ENCODE measurements around the gene ITCH. TPM values are rescaled to one million over a fixed set of nuclear protein-coding genes. Genes with fewer than 3 reads are reported as not detected.

The ITCH gene
- total RNA-seq, 1 experiment from 2014 or later = 78.8 TPM

- intact Hi-C loops (cut with micrococcal nuclease) = no loop called here
- ChIA-PET RAD21 (ENCODE audit: low non-redundant PET in 1 of 2, low total read pairs in 2 of 2, uncharacterized antibody in 2 of 2, unreplicated experiment in 2 of 2) (no interaction called here), CTCF (interaction anchor here (0.8 kb wide), 1 partner anchor 10 kb away, joined by 3 read pairs; no protein-coding TSS in a partner anchor), POLR2A (no interaction called here)
- no peaks in the 10 kb centered on the region for H4K20me1 ChIP-seq (ENCODE audit: insufficient read depth)
- no peaks in the 10 kb centered on the region for H3K9me3 ChIP-seq (ENCODE audit: control insufficient read depth in 1 of 2, insufficient read depth in 1 of 2, low read depth in 1 of 2, low read length in 2 of 2)
- BruUV-seq (replicated peaks) = no TSS peak
- no peak overlapping the region for H3K4me3 ChIP-seq (replicated peaks in 1 of 2; ENCODE audit: low read depth in 1 of 2, low read length in 2 of 2)
- H3K36me3 ChIP-seq (ENCODE audit: control insufficient read depth in 1 of 2, insufficient read depth in 2 of 2, low read length in 2 of 2) = no peaks in the 10 kb centered on the region
- no peaks in the 10 kb centered on the region for H3K9me2 ChIP-seq (ENCODE audit: insufficient read depth)
- no peaks in the 10 kb centered on the region for H3K79me2 ChIP-seq (ENCODE audit: insufficient read depth, low read length)
- DNase-seq (ENCODE audit: low read depth, low spot score) (no peak), ATAC-seq (no peak)
- H2AFZ ChIP-seq (ENCODE audit: low read depth, low read length, poor library complexity, severe bottlenecking) = peak overlapping the region; percentile 53
- no peak overlapping the region for H3K4me2 ChIP-seq (ENCODE audit: low read length)
- no peaks in the 10 kb centered on the region for H3K27me3 ChIP-seq (ENCODE audit: insufficient read depth, low read length)
- H3K4me1 ChIP-seq (ENCODE audit: control insufficient read depth in 1 of 2, insufficient read depth in 2 of 2, low read length in 2 of 2) = peaks cover 0 to 18% of the 10 kb centered on the region in 2 experiments; a peak in 1 of 4 replicates
- no peak overlapping the region for H3K27ac ChIP-seq (ENCODE audit: low read depth, low read length)
- no peak overlapping the region for H3K9ac ChIP-seq (ENCODE audit: low read length)
- TF ChIP-seq SIN3A (IDR thresholded peaks at IDR 0.05; ENCODE audit: low read depth) = no peak
Observed at GRCh38 chr20:34322267-34323105, 40.6 kb upstream of the ITCH start.

- ChIA-PET RAD21 (ENCODE audit: low non-redundant PET in 1 of 2, low total read pairs in 2 of 2, uncharacterized antibody in 2 of 2, unreplicated experiment in 2 of 2) (no interaction called here), CTCF (no interaction called here), POLR2A (no interaction called here)
- Histone ChIP-seq H4K20me1 (ENCODE audit: insufficient read depth) (no peaks in the 10 kb centered on the region), H3K36me3 (ENCODE audit: control insufficient read depth in 1 of 2, insufficient read depth in 2 of 2, low read length in 2 of 2) (no peaks in the 10 kb centered on the region), H3K4me3 (replicated peaks in 1 of 2; ENCODE audit: low read depth in 1 of 2, low read length in 2 of 2) (no peak overlapping the region), H3K9me3 (ENCODE audit: control insufficient read depth in 1 of 2, insufficient read depth in 1 of 2, low read depth in 1 of 2, low read length in 2 of 2) (no peaks in the 10 kb centered on the region), H3K4me2 (ENCODE audit: low read length) (no peak overlapping the region), H3K4me1 (ENCODE audit: control insufficient read depth in 1 of 2, insufficient read depth in 2 of 2, low read length in 2 of 2) (0 out of 4 replicates have a peak, but pooled peaks cover 0 to 10% of the 10 kb centered on the region in 2 experiments), H3K9ac (ENCODE audit: low read length) (no peak overlapping the region), H3K27ac (ENCODE audit: low read depth, low read length) (no peak overlapping the region), H2AFZ (ENCODE audit: low read depth, low read length, poor library complexity, severe bottlenecking) (no peak overlapping the region), H3K79me2 (ENCODE audit: insufficient read depth, low read length) (no peaks in the 10 kb centered on the region), H3K9me2 (ENCODE audit: insufficient read depth) (no peaks in the 10 kb centered on the region), H3K27me3 (ENCODE audit: insufficient read depth, low read length) (no peaks in the 10 kb centered on the region)
- intact Hi-C loops (cut with micrococcal nuclease) = no loop called here
- DNase-seq (ENCODE audit: low read depth, low spot score) = no peak
- no TSS peak for BruUV-seq (replicated peaks)
- no peak for ATAC-seq
- TF ChIP-seq MAX (IDR thresholded peaks at IDR 0.05) = no peak
- no peak for TF ChIP-seq EZH2phosphoT487 (IDR thresholded peaks at IDR 0.05; ENCODE audit: borderline replicate concordance)
- no peak for TF ChIP-seq RAD21 (IDR thresholded peaks at IDR 0.05; ENCODE audit: low read depth)
- no peak for TF ChIP-seq CBX3 (IDR thresholded peaks at IDR 0.05; ENCODE audit: low read depth)
- TF ChIP-seq ZBTB33 (IDR thresholded peaks at IDR 0.05; ENCODE audit: extremely low read depth, insufficient replicate concordance, low read length) = no peak
- no peak for TF ChIP-seq FOSL1 (IDR thresholded peaks at IDR 0.05; ENCODE audit: low read depth)
- no peak for TF ChIP-seq SRF (IDR thresholded peaks at IDR 0.05; ENCODE audit: low read depth)
- TF ChIP-seq YY1 (IDR thresholded peaks at IDR 0.05; ENCODE audit: extremely low read depth, insufficient replicate concordance, low read depth, low read length) = no peak
- TF ChIP-seq CTCF (IDR thresholded peaks at IDR 0.05 in 2 of 3, conservative IDR thresholded peaks at IDR 0.05 in 1 of 3; ENCODE audit: borderline replicate concordance in 1 of 3, insufficient read depth in 1 of 3, low read depth in 2 of 3, low read length in 2 of 3) = no peak
- TF ChIP-seq POLR2AphosphoS5 (IDR thresholded peaks at IDR 0.05; ENCODE audit: low read depth, low read length) = no peak
- no peak for TF ChIP-seq TCF7L2 (IDR thresholded peaks at IDR 0.05; ENCODE audit: borderline replicate concordance, extremely low read depth, insufficient read depth, insufficient read length)
- TF ChIP-seq ZNF274 (IDR thresholded peaks at IDR 0.05; ENCODE audit: low read depth, low read length) = no peak
- no peak for TF ChIP-seq CEBPB (IDR thresholded peaks at IDR 0.05; ENCODE audit: low read depth)
- TF ChIP-seq ELF1 (IDR thresholded peaks at IDR 0.05; ENCODE audit: borderline replicate concordance, low read depth) = no peak
- TF ChIP-seq EZH2 (IDR thresholded peaks at IDR 0.05) = no peak
Observed at GRCh38 chr20:34324541-34324940, 38.5 kb upstream of the ITCH start.
